ENCODE measurements around the gene ABCC4.

Gene ABCC4

GRCh38 chr13:95260031-95260525 lies 41.2 kb downstream of the ABCC4 start:
- no peak for DNase-seq (ENCODE audit: low spot score)

- DNase-seq (ENCODE audit: low spot score) = no peak
These were observed 42.5 kb downstream of the ABCC4 start for GRCh38 chr13:95258619-95259194.

- DNase-seq (ENCODE audit: low spot score) = no peak
These were observed 43.2 kb downstream of the ABCC4 start for GRCh38 chr13:95258098-95258497.

- DNase-seq (ENCODE audit: low spot score) = no peak
These were observed 45.2 kb downstream of the ABCC4 start for GRCh38 chr13:95256091-95256490.

- DNase-seq (ENCODE audit: low spot score) = no peak
These were observed 46.0 kb downstream of the ABCC4 start for GRCh38 chr13:95255072-95255732.

- no peak for DNase-seq (ENCODE audit: low spot score)
These were observed 46.9 kb downstream of the ABCC4 start for GRCh38 chr13:95254339-95254738.

GRCh38 chr13:95253033-95253432 lies 48.2 kb downstream of the ABCC4 start:
- no peak for DNase-seq (ENCODE audit: low spot score)

- no peak for DNase-seq (ENCODE audit: low spot score)
These were observed 49.6 kb downstream of the ABCC4 start for GRCh38 chr13:95251641-95252040.

- DNase-seq (ENCODE audit: low spot score) = no peak
These were observed 50.3 kb downstream of the ABCC4 start for GRCh38 chr13:95250961-95251360.

- peak; percentile 35 for DNase-seq (ENCODE audit: low spot score)
These were observed 52.3 kb downstream of the ABCC4 start for GRCh38 chr13:95248953-95249352.

- DNase-seq (ENCODE audit: low spot score) = no peak
These were observed 53.4 kb downstream of the ABCC4 start for GRCh38 chr13:95247852-95248251.

GRCh38 chr13:95247171-95247570 lies 54.1 kb downstream of the ABCC4 start:
- DNase-seq (ENCODE audit: low spot score) = no peak

- no peak for DNase-seq (ENCODE audit: low spot score)
These were observed 54.8 kb downstream of the ABCC4 start for GRCh38 chr13:95246292-95247082.

GRCh38 chr13:95245071-95245470 lies 56.2 kb downstream of the ABCC4 start:
- DNase-seq (ENCODE audit: low spot score) = no peak

- DNase-seq (ENCODE audit: low spot score) = no peak
These were observed 58.0 kb downstream of the ABCC4 start for GRCh38 chr13:95243207-95243606.

GRCh38 chr13:95241321-95241720 lies 59.9 kb downstream of the ABCC4 start:
- DNase-seq (ENCODE audit: low spot score) = no peak

GRCh38 chr13:95239283-95239682 lies 62.0 kb downstream of the ABCC4 start:
- DNase-seq (ENCODE audit: low spot score) = no peak

GRCh38 chr13:95237310-95237870 lies 63.9 kb downstream of the ABCC4 start:
- no peak for DNase-seq (ENCODE audit: low spot score)

GRCh38 chr13:95236774-95237173 lies 64.5 kb downstream of the ABCC4 start:
- DNase-seq (ENCODE audit: low spot score) = no peak

- DNase-seq (ENCODE audit: low spot score) = no peak
These were observed 65.3 kb downstream of the ABCC4 start for GRCh38 chr13:95235974-95236373.

- DNase-seq (ENCODE audit: low spot score) = no peak
These were observed 66.0 kb downstream of the ABCC4 start for GRCh38 chr13:95235199-95235756.

- no peak for DNase-seq (ENCODE audit: low spot score)
These were observed 67.0 kb downstream of the ABCC4 start for GRCh38 chr13:95234242-95234641.

Data from SK-N-DZ (cell line).